ENCODE measurements around the gene RAP2C.

DNA sequence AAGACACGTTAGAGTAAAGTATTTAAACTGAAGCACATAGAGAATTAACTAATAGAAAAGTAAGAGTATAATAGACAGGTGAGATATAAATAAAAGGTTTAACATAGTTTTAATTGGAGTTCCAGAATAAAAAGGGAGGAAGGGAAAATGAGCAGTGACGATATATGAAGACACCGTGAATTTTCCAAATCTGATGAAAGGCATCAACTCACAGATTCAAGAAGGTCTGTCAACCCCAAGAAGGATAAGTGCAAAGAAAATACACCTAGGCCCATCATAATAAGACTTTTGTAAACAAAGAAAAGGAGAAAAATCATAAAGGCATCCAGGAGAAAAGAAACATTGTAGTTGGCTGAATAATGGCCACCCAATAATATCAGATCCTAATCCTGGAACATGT, 43.9 kb upstream of the RAP2C start:
- no peak for TF ChIP-seq POLR2AphosphoS5 (IDR thresholded peaks at IDR 0.05)
- TF ChIP-seq POLR2A (IDR thresholded peaks at IDR 0.05), result no peak
- TF ChIP-seq, protein P1, sequence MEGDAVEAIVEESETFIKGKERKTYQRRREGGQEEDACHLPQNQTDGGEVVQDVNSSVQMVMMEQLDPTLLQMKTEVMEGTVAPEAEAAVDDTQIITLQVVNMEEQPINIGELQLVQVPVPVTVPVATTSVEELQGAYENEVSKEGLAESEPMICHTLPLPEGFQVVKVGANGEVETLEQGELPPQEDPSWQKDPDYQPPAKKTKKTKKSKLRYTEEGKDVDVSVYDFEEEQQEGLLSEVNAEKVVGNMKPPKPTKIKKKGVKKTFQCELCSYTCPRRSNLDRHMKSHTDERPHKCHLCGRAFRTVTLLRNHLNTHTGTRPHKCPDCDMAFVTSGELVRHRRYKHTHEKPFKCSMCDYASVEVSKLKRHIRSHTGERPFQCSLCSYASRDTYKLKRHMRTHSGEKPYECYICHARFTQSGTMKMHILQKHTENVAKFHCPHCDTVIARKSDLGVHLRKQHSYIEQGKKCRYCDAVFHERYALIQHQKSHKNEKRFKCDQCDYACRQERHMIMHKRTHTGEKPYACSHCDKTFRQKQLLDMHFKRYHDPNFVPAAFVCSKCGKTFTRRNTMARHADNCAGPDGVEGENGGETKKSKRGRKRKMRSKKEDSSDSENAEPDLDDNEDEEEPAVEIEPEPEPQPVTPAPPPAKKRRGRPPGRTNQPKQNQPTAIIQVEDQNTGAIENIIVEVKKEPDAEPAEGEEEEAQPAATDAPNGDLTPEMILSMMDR (IDR thresholded peaks at IDR 0.05), result no peak
- no peak for TF ChIP-seq EP300 (IDR thresholded peaks at IDR 0.05)

Data from suprapubic skin (tissue), 4 donors.